HEK293 (cell line): ENCODE measurements around the gene LILRB5.

ENCODE experiments used
- CTCF ChIA-PET: fragments of 350-600 bp; formaldehyde crosslinking; extraction: SDS; loops from one replicate; lab custom pipeline; 2021; ENCODE audit warnings: antibody characterized with exemption; lab: Yijun Ruan, JAX
- POLR2A ChIA-PET: fragments of 300-600 bp; formaldehyde crosslinking; extraction: SDS; loops from one replicate; lab custom pipeline; 2020; ENCODE audit warnings: antibody characterized with exemption, inconsistent platforms; lab: Yijun Ruan, JAX
- H3K27ac ChIP-seq: fragments of 200-500 bp; sonication (Bioruptor generic); 2 replicates; pipeline ENCODE4 v1.5.1; 2014; ENCODE audit warnings: low read depth, low read length, control low read depth, inconsistent platforms; ENCODE audit errors: extremely low read depth
- H3K36me3 ChIP-seq, 2 experiments: fragments of 200-500 bp in 1 of 2; sonication (Bioruptor generic) in 1 of 2; 1 replicate in 1 of 2; 2 replicates in 1 of 2; pipeline ENCODE4 v1.5.1; 2014 to 2017; ENCODE audit warnings: inconsistent platforms in 2 of 2, low read length in 2 of 2; ENCODE audit not compliant: control insufficient read depth in 2 of 2, insufficient read depth in 1 of 2
- H3K4me1 ChIP-seq: fragments of 200-500 bp; sonication (Bioruptor generic); 2 replicates; pipeline ENCODE4 v1.5.1; 2014; ENCODE audit warnings: mild to moderate bottlenecking, low read length, inconsistent platforms; ENCODE audit not compliant: control insufficient read depth, insufficient read depth
- H3K4me3 ChIP-seq: 2 replicates; pipeline ENCODE4 v1.5.1; 2011; ENCODE audit warnings: low read depth, mild to moderate bottlenecking, control low read depth, low read length, moderate library complexity
- H3K9me3 ChIP-seq: fragments of 200-500 bp; sonication (Bioruptor generic); 2 replicates; pipeline ENCODE4 v1.5.1; 2014; ENCODE audit warnings: low read depth, low read length, inconsistent platforms; ENCODE audit not compliant: control insufficient read depth, insufficient read depth
- FEZF1 ChIP-seq: fragments of 450-650 bp; formaldehyde crosslinking; IDR thresholded peaks from 2 replicates; pipeline ENCODE4 v1.5.1; 2016; ENCODE audit warnings: missing biosample characterization, missing genetic modification characterization
- GLIS1 ChIP-seq: fragments of 450-650 bp; formaldehyde crosslinking; IDR thresholded peaks from 2 replicates; pipeline ENCODE4 v1.5.1; 2016; ENCODE audit warnings: missing biosample characterization, missing genetic modification characterization
- KLF8 ChIP-seq: fragments of 450-650 bp; formaldehyde crosslinking; IDR thresholded peaks from 2 replicates; pipeline ENCODE4 v1.5.1; 2016; ENCODE audit warnings: missing biosample characterization, missing genetic modification characterization
- OSR2 ChIP-seq: fragments of 450-650 bp; formaldehyde crosslinking; IDR thresholded peaks from 2 replicates; pipeline ENCODE4 v1.5.1; 2016; ENCODE audit warnings: missing biosample characterization, missing genetic modification characterization
- PRDM10 ChIP-seq: fragments of 450-650 bp; formaldehyde crosslinking; IDR thresholded peaks from 2 replicates; pipeline ENCODE4 v1.5.1; 2016; ENCODE audit warnings: missing biosample characterization, missing genetic modification characterization
- RBAK ChIP-seq: fragments of 450-650 bp; formaldehyde crosslinking; IDR thresholded peaks from 2 replicates; pipeline ENCODE4 v1.5.1; 2016; ENCODE audit warnings: missing biosample characterization, missing genetic modification characterization
- ZBTB1 ChIP-seq: fragments of 450-650 bp; formaldehyde crosslinking; IDR thresholded peaks from 2 replicates; pipeline ENCODE4 v1.5.1; 2016; ENCODE audit warnings: missing biosample characterization, missing genetic modification characterization
- ZBTB44 ChIP-seq: fragments of 450-650 bp; IDR thresholded peaks from 2 replicates; pipeline ENCODE4 v1.5.1; 2018; ENCODE audit warnings: missing biosample characterization, mild to moderate bottlenecking, missing genetic modification characterization
- ZNF16 ChIP-seq: fragments of 450-650 bp; formaldehyde crosslinking; IDR thresholded peaks from 2 replicates; pipeline ENCODE4 v1.5.1; 2016; ENCODE audit warnings: low read depth, missing biosample characterization, missing genetic modification characterization
- ZNF169 ChIP-seq: fragments of 450-650 bp; formaldehyde crosslinking; IDR thresholded peaks from 2 replicates; pipeline ENCODE4 v1.5.1; 2016; ENCODE audit warnings: missing biosample characterization, missing genetic modification characterization
- ZNF366 ChIP-seq: fragments of 450-650 bp; formaldehyde crosslinking; conservative IDR thresholded peaks from 2 replicates; pipeline ENCODE4 v1.5.1; 2016; ENCODE audit warnings: missing biosample characterization, missing genetic modification characterization
- ZNF37A ChIP-seq: fragments of 450-650 bp; IDR thresholded peaks from 2 replicates; pipeline ENCODE4 v1.5.1; 2018; ENCODE audit warnings: missing biosample characterization, missing genetic modification characterization
- ZNF518A ChIP-seq: fragments of 450-650 bp; formaldehyde crosslinking; conservative IDR thresholded peaks from 2 replicates; pipeline ENCODE4 v1.5.1; 2016; ENCODE audit warnings: low read depth, missing biosample characterization, missing genetic modification characterization
- ZNF596 ChIP-seq: fragments of 450-650 bp; IDR thresholded peaks from 2 replicates; pipeline ENCODE4 v1.5.0; 2018; ENCODE audit warnings: missing biosample characterization, mild to moderate bottlenecking, missing genetic modification characterization, moderate library complexity
- ZNF600 ChIP-seq: fragments of 450-650 bp; formaldehyde crosslinking; IDR thresholded peaks from 2 replicates; pipeline ENCODE4 v1.5.1; 2016; ENCODE audit warnings: missing biosample characterization, missing genetic modification characterization
- ZNF768 ChIP-seq: fragments of 450-650 bp; formaldehyde crosslinking; IDR thresholded peaks from 2 replicates; pipeline ENCODE4 v1.5.1; 2018; ENCODE audit warnings: missing biosample characterization, mild to moderate bottlenecking, missing genetic modification characterization

The LILRB5 gene

GRCh38 chr19:54209058-54209810 lies 47.8 kb downstream of the LILRB5 start (continued):
- TF ChIP-seq ZNF37A (tag by site-specific recombination) (no peak), ZNF366 (tag by site-specific recombination) (no peak), ZNF768 (tag by site-specific recombination) (no peak), ZNF518A (no peak), ZBTB44 (tag by site-specific recombination) (no peak)
- TF ChIP-seq, all 188 proteins: peak for 8

- Histone ChIP-seq H3K4me3 (no peak overlapping the region), H3K9me3 (no peaks in the 10 kb centered on the region), H3K4me1 (peaks cover 26% of the 10 kb centered on the region), H3K36me3 (peaks cover 33 to 57% of the 10 kb centered on the region in 2 experiments), H3K27ac (peak overlapping the region; percentile 71)
- TF ChIP-seq ZNF596, result no peak
- TF ChIP-seq GLIS1 (tag by site-specific recombination), result peak; percentile 42
- ChIA-PET CTCF (no interaction called here), POLR2A (interaction anchor here (1.3 to 9.1 kb wide), 3 partner anchors 8 to 72 kb away, joined by 6 to 152 read pairs (median 34); partner anchors contain the start of genes CNOT3, MBOAT7, RPS9 and TSEN34)
Measured at GRCh38 chr19:54208784-54209057, 48.4 kb downstream of the LILRB5 start.

- no peaks in the 10 kb centered on the region for H3K9me3 ChIP-seq
- CTCF ChIA-PET, result interaction anchor here (0.6 to 1.3 kb wide), 2 partner anchors 59 to 398 kb away, joined by 3 to 4 read pairs; no protein-coding TSS in a partner anchor
- H3K36me3 ChIP-seq, result peaks cover 38 to 62% of the 10 kb centered on the region in 2 experiments
- peaks cover 26% of the 10 kb centered on the region for H3K4me1 ChIP-seq
- no peak overlapping the region for H3K4me3 ChIP-seq
- TF ChIP-seq PRDM10 (tag by site-specific recombination) (0 out of 2 replicates have a peak, but pooled peaks have one; percentile 23), ZNF16 (tag by site-specific recombination) (no peak), FEZF1 (peak; percentile 22; the same call in 1 of the 2 replicates), KLF8 (tag by site-specific recombination) (peak; percentile 35; the same call in 1 of the 2 replicates), ZNF600 (tag by site-specific recombination) (peak; percentile 28; the same call in 1 of the 2 replicates), OSR2 (tag by site-specific recombination) (peak; percentile 38; the same call in 1 of the 2 replicates), ZBTB1 (tag by site-specific recombination) (no peak), ZNF169 (tag by site-specific recombination) (no peak), RBAK (no peak)
- POLR2A ChIA-PET, result interaction anchor here (1.1 to 9.1 kb wide), 3 partner anchors 9 to 71 kb away, joined by 6 to 152 read pairs (median 7); partner anchors contain the start of genes CNOT3, MBOAT7 and TSEN34
- peak overlapping the region; percentile 71; the same call in 1 of the 2 replicates for H3K27ac ChIP-seq
Measured at GRCh38 chr19:54207983-54208783, 48.9 kb downstream of the LILRB5 start.
